ENCODE data around the gene CYBC1. TPM values are rescaled to one million over a fixed set of nuclear protein-coding genes. Genes with fewer than 3 reads are reported as not detected.

Gene CYBC1
- total RNA-seq, 4 donors from 2014 or later = 45.4 to 106 (median 86.4) TPM

DNA sequence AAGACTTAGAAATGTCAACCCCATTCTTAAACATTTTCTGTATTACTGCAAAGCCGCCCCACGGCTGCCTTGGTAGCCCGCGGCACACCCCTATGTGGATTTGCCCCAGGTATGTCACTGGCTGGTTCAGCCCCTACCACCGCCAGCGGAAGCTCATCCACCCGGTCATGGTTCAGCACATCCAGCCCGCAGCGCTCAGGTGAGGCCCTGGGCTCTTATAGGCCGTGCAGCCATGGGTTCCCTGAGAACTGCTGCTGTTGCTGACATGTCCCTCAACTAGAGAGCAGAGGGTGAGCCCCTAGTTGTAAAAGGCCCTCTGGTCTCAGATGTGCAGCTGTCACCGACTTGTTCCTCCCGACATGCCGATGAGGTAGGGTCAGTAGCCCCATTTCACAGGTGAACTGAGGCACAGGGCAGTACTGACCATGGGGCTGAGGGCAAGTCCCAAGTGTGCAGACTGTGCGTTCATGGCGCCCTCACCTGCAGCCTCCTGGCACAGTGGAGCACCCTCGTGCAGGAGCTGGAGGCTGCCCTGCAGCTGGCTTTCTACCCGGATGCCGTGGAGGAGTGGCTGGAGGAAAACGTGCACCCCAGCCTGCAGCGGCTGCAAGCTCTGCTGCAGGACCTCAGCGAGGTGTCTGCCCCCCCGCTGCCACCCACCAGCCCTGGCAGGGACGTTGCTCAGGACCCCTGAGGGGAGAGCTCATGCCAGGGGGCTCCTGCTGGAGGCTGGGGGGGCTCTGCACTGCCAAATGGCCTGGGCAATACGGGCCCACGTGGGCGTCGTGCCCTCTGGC lies 8.7 kb downstream of the CYBC1 start:
- 82 to 94% methylated on average over 10 to 17 of the region's 27 CpGs for WGBS, 2 donors
- Histone ChIP-seq H3K9me3 (no peaks in the 10 kb centered on the region), H3K4me1 (peaks cover 0 to 44% (median 12%) of the 10 kb centered on the region in 4 donors), H3K27ac (peak overlapping the region; percentile 52 to 86 (median 86)), H3K27me3 (no peaks in the 10 kb centered on the region), H3K4me3 (no peak overlapping the region), H3K36me3 (peaks cover 0 to 95% (median 0%) of the 10 kb centered on the region in 3 donors)
- TF ChIP-seq EP300 (IDR thresholded peaks at IDR 0.05) (no peak), POLR2A (IDR thresholded peaks at IDR 0.05) (no peak)
- TF ChIP-seq, protein P1, sequence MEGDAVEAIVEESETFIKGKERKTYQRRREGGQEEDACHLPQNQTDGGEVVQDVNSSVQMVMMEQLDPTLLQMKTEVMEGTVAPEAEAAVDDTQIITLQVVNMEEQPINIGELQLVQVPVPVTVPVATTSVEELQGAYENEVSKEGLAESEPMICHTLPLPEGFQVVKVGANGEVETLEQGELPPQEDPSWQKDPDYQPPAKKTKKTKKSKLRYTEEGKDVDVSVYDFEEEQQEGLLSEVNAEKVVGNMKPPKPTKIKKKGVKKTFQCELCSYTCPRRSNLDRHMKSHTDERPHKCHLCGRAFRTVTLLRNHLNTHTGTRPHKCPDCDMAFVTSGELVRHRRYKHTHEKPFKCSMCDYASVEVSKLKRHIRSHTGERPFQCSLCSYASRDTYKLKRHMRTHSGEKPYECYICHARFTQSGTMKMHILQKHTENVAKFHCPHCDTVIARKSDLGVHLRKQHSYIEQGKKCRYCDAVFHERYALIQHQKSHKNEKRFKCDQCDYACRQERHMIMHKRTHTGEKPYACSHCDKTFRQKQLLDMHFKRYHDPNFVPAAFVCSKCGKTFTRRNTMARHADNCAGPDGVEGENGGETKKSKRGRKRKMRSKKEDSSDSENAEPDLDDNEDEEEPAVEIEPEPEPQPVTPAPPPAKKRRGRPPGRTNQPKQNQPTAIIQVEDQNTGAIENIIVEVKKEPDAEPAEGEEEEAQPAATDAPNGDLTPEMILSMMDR (IDR thresholded peaks at IDR 0.05) = no peak
- DNase-seq (ENCODE audit: low spot score in 2 of 2) = no peak

DNA sequence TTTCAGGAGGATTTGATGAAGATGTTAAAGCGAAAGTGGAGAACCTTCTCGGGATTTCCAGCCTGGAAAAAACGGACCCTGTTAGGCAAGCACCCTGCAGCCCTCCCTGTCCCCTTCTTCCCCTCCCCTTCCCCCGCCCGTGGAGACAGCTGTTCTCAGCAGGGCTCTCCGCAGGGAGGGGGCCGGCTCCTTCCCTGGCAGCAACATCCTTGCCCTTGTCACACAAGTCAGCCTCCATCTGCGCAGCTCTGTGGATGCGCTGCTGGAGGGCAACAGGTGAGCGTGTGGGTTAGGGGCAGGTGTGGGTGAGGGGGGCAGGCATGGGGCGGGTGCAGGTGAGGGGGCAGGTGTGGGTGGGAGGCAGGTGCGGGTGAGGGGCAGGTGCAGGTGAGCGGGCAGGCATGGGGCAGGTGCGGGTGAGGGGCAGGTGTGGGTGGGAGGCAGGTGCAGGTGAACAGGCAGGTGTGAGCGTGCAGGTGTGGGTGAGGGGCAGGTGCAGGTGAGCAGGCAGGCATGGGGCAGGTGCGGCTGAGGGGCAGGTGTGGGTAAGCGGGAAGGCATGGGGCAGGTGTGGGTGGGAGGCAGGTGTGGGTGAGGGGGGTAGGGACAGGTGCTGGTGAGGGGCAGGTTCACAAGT lies 9.4 kb downstream of the CYBC1 start:
- peak overlapping the region; percentile 5 to 86 (median 86) for H3K27ac ChIP-seq
- DNase-seq (ENCODE audit: low spot score in 2 of 2) = no peak
- no peaks in the 10 kb centered on the region for H3K9me3 ChIP-seq
- TF ChIP-seq, protein P1 (IDR thresholded peaks at IDR 0.05) = no peak
- TF ChIP-seq POLR2A (IDR thresholded peaks at IDR 0.05) (no peak), EP300 (IDR thresholded peaks at IDR 0.05) (no peak)
- 59 to 64% methylated on average over 15 to 17 of the region's 17 CpGs for WGBS, 2 donors
- no peaks in the 10 kb centered on the region for H3K27me3 ChIP-seq
- H3K4me1 ChIP-seq = peaks cover 0 to 36% (median 12%) of the 10 kb centered on the region in 4 donors
- H3K4me3 ChIP-seq = peak overlapping the region in 1 of 4 donors; percentile 16
- peaks cover 0 to 95% (median 4%) of the 10 kb centered on the region in 3 donors for H3K36me3 ChIP-seq

DNA sequence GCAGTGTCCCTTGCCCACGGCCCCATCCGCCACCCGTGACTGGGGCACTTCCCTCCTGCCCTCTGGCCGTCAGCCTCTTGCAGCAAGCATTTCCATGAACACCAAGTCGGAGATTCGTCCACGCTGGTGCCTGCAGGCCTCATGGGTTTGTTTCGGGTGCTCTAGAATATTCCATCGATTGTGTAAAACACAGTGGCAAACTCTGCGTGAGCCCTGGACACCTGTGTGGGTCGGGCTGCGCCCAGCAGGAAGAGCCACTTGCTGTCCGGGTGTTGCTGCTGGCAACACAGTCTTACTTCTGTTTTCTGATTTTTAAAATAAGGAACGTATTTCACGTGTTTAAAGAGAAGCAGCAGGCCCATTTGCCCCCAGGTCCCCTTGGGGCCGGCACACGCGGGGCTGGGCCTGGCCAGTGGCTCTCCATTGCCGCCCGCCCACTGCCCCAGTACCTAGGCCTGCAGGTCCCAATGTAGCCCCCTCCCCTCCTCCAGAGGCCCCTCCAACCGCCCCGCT lies 10.0 kb downstream of the CYBC1 start:
- Histone ChIP-seq H3K4me3 (peak overlapping the region in 1 of 4 donors; percentile 16), H3K9me3 (no peaks in the 10 kb centered on the region), H3K27me3 (no peaks in the 10 kb centered on the region), H3K4me1 (peaks cover 0 to 30% (median 8%) of the 10 kb centered on the region in 4 donors), H3K27ac (peak overlapping the region in 2 of 4 donors; percentile 86), H3K36me3 (peaks cover 0 to 96% (median 10%) of the 10 kb centered on the region in 3 donors)
- DNase-seq (ENCODE audit: low spot score in 2 of 2) = no peak
- TF ChIP-seq, protein P1 (IDR thresholded peaks at IDR 0.05) = no peak
- TF ChIP-seq POLR2A (IDR thresholded peaks at IDR 0.05) = no peak
- peak in 1 of 2 donors; percentile 12 for TF ChIP-seq EP300 (IDR thresholded peaks at IDR 0.05)
- 71 to 72% methylated on average over 22 of the region's 22 CpGs for whole genome bisulfite sequencing, 2 donors

DNA sequence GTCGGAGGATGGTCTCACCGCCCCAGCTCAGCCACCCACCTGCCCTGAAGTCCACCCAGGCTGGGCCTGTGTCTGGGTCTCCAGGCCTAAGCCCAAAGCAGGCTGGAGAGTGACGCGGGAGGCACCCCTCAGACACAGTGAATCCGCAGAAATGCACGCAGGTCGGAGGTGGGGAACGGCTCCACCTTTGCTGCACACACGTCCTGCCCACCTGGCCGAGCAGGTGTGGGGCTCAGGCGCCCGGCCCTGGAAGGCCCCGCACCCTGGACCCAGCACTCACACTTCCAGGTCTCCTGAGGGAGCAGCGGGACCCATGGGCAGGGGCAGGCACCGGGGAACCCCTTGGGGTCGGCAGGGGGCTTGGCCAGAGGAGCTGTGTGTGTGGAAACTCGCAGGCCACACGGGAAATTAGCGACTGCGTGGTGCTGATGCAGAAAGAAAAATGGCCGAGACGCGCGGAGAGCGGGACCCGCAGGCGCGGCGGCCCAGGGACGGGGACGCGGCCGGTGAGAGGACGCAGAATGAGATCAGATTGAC lies 10.7 kb downstream of the CYBC1 start:
- Histone ChIP-seq H3K36me3 (peaks cover 0 to 96% (median 10%) of the 10 kb centered on the region in 3 donors), H3K27ac (peak overlapping the region in 2 of 4 donors; percentile 86), H3K4me3 (no peak overlapping the region), H3K4me1 (peaks cover 0 to 24% (median 4%) of the 10 kb centered on the region in 4 donors), H3K27me3 (no peaks in the 10 kb centered on the region), H3K9me3 (no peaks in the 10 kb centered on the region)
- TF ChIP-seq, protein P1 (IDR thresholded peaks at IDR 0.05) = no peak
- no peak for TF ChIP-seq POLR2A (IDR thresholded peaks at IDR 0.05)
- no peak for TF ChIP-seq EP300 (IDR thresholded peaks at IDR 0.05)
- 88 to 91% methylated on average over 25 to 28 of the region's 34 CpGs for WGBS, 2 donors
- no peak for DNase-seq (ENCODE audit: low spot score in 2 of 2)

Data from tibial nerve (tissue), 4 donors.